Activated CD4-positive, alpha-beta memory T cell treated with anti-CD3 and anti-CD28 coated beads, Interleukin-2, amount 10 ng/mL, durations not matched to agents 7 days and 5 days (primary cell): Measurements from ENCODE around the gene ORC6. TPM values are rescaled to one million over a fixed set of nuclear protein-coding genes. Genes with fewer than 3 reads are reported as not detected.

Experiments
- CTCF ChIA-PET: fragments of 350-600 bp; sonication (Branson Sonifier 250); formaldehyde crosslinking; loops from one replicate; lab custom pipeline; 2021; ENCODE audit warnings: antibody characterized with exemption, inconsistent platforms; lab: Charles Lee
- POLR2A ChIA-PET: fragments of 350-600 bp; sonication (Branson Sonifier 250); formaldehyde crosslinking; loops from one replicate; lab custom pipeline; 2021; ENCODE audit warnings: antibody characterized with exemption; lab: Charles Lee
- DNase-seq: peaks from one replicate; pipeline ENCODE4 v3.0.0-alpha.2; 2020
- H3K27ac Mint-ChIP-seq: one replicate; pipeline ENCODE4 v1.8.0; 2021; ENCODE audit warnings: mild to moderate bottlenecking, mixed read lengths
- H3K27me3 Mint-ChIP-seq: one replicate; pipeline ENCODE4 v1.8.0; 2021; ENCODE audit warnings: mixed read lengths
- H3K36me3 Mint-ChIP-seq: one replicate; pipeline ENCODE4 v1.8.0; 2021; ENCODE audit warnings: low read depth, mixed read lengths
- H3K4me1 Mint-ChIP-seq: one replicate; pipeline ENCODE4 v1.8.0; 2021; ENCODE audit warnings: mixed read lengths
- H3K4me3 Mint-ChIP-seq: one replicate; pipeline ENCODE4 v1.8.0; 2021; ENCODE audit warnings: mild to moderate bottlenecking, mixed read lengths
- H3K9me3 Mint-ChIP-seq: one replicate; pipeline ENCODE4 v1.8.0; 2021; ENCODE audit warnings: mixed read lengths
- total RNA-seq, 2 experiments: library from RNA; stranded (reverse); gene quantifications; one replicate each; pipeline ENCODE4 v1.2.3, GENCODE V29; 2021

The ORC6 gene
- total RNA-seq, 2 experiments from 2014 or later, result 35.1 to 35.8 TPM

DNA sequence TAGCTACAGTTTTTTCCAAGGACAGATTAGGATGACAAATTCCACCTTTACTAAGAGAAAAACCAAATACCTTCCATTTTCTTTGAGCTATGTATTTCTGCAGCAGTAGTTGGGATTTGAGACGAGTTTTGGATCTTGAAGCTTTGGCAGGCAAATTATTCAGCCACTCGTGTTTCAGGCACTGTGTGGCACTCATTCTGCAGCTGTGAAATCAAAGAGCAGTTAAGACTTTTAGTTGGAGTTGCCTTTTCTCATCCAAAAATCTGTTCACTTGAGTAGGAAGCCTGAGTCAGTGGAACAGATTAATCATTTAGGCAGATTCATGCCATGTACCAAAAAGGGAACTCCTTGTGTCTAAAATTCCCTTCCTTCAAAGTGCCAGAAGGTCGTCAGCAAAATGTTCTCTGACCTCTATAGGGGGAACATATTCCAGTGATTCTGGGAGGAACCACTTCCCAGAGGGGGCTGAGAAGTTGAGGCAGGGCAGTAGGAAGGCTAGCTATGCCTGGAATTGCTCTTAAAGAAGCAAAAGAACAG, 20.1 kb downstream of the ORC6 start:
- Mint-ChIP-seq H3K36me3 (no peaks in the 10 kb centered on the region), H3K9me3 (no peaks in the 10 kb centered on the region), H3K27me3 (no peaks in the 10 kb centered on the region), H3K27ac (no peak overlapping the region), H3K4me3 (no peak overlapping the region), H3K4me1 (peaks cover 7% of the 10 kb centered on the region)
- ChIA-PET CTCF (interaction anchor here (1.0 to 1.3 kb wide), 2 partner anchors 36 to 52 kb away, joined by 3 to 5 read pairs; no protein-coding TSS in a partner anchor), POLR2A (interaction anchor here (0.7 to 1.7 kb wide), 2 partner anchors 10 to 20 kb away, joined by 3 to 5 read pairs; no protein-coding TSS in a partner anchor)
- no peak for DNase-seq

DNA sequence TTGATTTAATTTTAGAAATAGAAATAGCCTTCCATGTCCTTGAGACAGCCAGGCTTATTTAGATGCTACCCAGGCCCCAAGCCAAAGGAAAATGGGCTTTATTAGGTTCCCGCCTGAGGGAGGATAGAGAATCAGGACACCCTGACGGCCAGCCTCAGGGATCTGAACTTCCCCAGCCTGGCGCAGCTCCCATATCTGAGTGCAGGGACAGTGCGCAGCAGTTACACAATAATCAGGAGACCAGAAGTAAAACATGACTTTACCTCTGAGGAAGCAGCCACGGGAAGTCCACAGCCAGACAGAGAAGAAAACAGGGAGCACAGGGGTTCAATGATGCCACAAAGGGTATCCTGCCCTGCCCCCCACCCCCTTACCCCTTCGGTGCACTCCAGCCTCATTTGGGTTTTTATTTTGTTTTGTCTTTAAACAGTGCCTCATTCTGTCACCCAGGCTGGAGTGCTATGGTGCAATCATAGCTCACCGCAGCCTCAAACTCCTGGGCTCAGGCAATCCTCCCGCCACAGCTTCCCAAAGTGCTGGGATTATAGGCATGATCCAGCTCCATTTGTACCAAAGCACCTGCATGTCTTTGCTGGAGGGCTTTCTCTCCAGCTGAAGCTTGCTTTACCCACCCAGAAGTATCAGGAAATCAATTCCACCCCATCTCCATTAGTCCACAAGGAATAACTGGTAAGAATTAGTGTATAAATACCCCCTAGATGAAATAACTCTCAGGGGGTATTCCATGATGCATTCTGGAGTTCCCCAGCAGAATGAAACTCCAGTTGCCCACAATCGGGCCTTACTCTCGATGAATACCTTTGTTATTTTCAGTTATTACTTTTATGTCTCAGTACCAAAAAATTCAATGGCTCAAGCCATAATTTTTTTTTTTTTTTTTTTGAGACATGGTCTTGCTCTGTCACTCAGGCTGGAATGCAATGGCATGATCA, 21.9 kb downstream of the ORC6 start:
- Mint-ChIP-seq H3K4me1 (peaks cover 7% of the 10 kb centered on the region), H3K9me3 (no peaks in the 10 kb centered on the region), H3K27me3 (no peaks in the 10 kb centered on the region), H3K4me3 (no peak overlapping the region), H3K36me3 (no peaks in the 10 kb centered on the region), H3K27ac (no peak overlapping the region)
- POLR2A ChIA-PET, result interaction anchor here (0.6 kb wide), 1 partner anchor 19 kb away, joined by 3 read pairs; no protein-coding TSS in a partner anchor
- no peak for DNase-seq
- CTCF ChIA-PET, result interaction anchor here (0.7 kb wide), 1 partner anchor 10 kb away, joined by 3 read pairs; no protein-coding TSS in a partner anchor

DNA sequence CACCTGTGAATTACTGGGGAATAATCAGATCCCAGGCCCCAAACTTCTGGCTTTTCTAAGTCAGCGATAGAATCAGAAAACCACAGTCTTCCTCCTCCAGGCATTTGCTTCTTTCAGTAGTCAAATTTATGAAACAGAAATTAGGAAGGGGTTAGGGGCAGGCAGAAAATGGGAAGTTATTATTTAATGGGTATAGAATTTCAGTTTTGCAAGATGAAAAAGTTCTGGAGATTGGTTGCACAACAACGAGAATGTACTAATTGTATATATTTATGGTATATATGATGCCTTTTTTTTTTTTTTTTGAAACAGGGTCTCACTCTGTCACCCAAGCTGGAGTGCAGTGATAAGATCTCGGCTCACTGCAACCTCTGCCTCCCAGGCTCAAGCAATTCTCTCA, 23.5 kb downstream of the ORC6 start:
- CTCF ChIA-PET, result no interaction called here
- Mint-ChIP-seq H3K9me3 (no peaks in the 10 kb centered on the region), H3K36me3 (no peaks in the 10 kb centered on the region), H3K4me3 (no peak overlapping the region), H3K27ac (no peak overlapping the region), H3K27me3 (no peaks in the 10 kb centered on the region), H3K4me1 (no peaks in the 10 kb centered on the region)
- POLR2A ChIA-PET, result no interaction called here
- DNase-seq, result no peak

DNA sequence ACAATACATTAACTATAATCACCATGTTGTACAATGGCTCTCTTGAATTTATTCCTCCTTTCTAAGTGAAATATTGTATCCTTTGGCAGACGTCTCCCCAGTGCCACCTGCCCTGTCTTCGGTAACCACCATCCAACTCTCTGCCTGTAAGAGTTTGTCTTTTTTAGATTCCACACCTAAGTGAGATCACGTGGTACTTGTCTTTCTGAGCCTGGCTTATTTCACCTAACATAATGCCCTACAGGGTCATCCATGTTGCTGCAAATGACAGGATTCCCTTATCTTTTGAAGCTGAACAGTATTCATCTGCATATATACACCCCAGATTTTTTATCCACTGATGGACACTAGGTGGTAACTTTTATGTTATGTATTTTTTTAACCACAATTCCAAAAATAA, 24.2 kb downstream of the ORC6 start:
- no peak overlapping the region for H3K27ac Mint-ChIP-seq
- no peak for DNase-seq
- POLR2A ChIA-PET, result no interaction called here
- H3K36me3 Mint-ChIP-seq, result no peaks in the 10 kb centered on the region
- no peaks in the 10 kb centered on the region for H3K4me1 Mint-ChIP-seq
- no peaks in the 10 kb centered on the region for H3K27me3 Mint-ChIP-seq
- H3K9me3 Mint-ChIP-seq, result no peaks in the 10 kb centered on the region
- CTCF ChIA-PET, result no interaction called here
- no peak overlapping the region for H3K4me3 Mint-ChIP-seq

DNA sequence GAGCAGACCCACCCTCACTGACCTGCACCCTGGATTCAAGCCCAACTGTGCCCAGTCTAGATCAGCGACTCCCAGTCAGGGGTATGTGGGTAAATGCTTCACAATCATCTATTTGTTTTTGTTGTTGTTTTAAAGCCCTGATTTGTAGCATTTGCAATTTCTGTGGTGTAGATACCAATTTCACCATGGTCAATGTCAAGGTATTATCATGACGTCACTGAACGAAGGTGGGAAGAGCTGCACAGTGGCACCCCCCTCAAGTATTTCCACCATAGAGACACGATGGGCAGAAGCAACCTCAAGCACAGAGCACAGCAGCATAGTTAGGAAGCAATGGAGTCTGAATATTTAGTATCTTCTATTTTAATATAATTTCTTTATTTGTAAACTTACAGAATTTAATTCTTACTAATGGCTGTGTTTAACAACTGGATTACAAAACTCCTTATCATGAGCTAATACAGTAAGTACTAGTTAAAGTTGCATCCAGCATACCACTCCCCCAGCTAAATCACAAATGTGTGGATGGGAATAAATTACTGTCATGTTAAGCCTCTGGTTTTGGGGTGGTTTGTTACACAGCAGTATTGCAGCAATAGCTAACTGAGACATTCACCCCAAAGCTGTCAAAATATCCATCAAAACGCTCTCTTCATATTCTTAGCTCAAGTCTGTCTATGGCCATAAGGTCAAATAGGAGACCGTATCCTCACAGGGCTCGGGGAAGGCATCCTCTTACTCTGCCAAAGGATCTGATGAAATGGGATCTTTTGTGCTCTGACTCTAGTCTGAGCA, 25.5 kb downstream of the ORC6 start:
- H3K4me1 Mint-ChIP-seq, result no peaks in the 10 kb centered on the region
- DNase-seq, result no peak
- H3K9me3 Mint-ChIP-seq, result no peaks in the 10 kb centered on the region
- H3K27me3 Mint-ChIP-seq, result no peaks in the 10 kb centered on the region
- POLR2A ChIA-PET, result no interaction called here
- CTCF ChIA-PET, result no interaction called here
- no peak overlapping the region for H3K27ac Mint-ChIP-seq
- no peak overlapping the region for H3K4me3 Mint-ChIP-seq
- H3K36me3 Mint-ChIP-seq, result no peaks in the 10 kb centered on the region

DNA sequence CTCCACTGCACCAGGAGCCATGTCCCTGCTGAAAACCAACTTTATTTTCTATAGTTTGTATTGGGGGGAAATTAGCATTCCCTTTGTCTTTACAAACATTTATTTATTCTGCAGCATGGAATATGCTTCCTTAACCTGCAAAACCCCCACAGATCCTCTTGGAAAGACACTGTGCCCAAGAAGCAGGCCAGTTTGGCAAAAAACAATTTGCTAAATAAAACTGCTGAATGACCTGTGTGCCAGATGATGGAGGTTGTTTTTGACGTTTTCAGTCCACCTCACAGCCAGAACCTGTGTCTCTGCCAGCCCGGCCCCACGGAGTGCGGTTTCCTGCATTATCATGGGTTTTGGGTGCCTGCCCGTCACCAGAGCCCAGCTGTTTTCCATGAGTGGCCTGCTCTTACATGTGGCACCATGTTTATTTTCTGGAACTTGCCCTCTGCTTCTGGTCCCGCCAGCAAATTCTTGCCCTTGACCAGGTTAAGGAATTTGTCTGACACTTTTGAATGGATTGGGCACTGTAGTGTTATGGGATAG, 26.4 kb downstream of the ORC6 start:
- Mint-ChIP-seq H3K27ac (no peak overlapping the region), H3K9me3 (no peaks in the 10 kb centered on the region), H3K4me3 (no peak overlapping the region), H3K36me3 (no peaks in the 10 kb centered on the region), H3K4me1 (no peaks in the 10 kb centered on the region), H3K27me3 (no peaks in the 10 kb centered on the region)
- no peak for DNase-seq
- ChIA-PET POLR2A (no interaction called here), CTCF (no interaction called here)

DNA sequence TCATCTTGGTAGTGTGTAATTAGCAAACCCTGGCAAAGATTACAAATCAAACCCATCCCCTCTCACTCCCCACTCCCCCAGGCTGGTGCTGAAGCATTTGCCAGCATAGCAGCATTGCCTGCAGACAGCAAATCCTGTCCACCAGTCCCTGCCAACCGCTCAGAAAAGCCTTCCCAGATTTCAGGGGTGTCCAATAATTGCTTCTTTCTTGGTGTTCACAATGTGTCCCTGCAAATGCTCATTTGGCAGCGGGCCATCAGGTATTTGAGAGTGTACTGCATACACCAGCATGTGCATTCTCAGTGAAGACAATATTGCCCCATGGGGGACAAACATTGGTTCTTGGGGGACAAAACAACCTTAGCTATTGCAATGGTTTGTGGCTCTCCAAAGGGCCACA, 28.2 kb downstream of the ORC6 start:
- no peaks in the 10 kb centered on the region for H3K27me3 Mint-ChIP-seq
- no peaks in the 10 kb centered on the region for H3K9me3 Mint-ChIP-seq
- H3K4me3 Mint-ChIP-seq, result no peak overlapping the region
- no peak overlapping the region for H3K27ac Mint-ChIP-seq
- H3K36me3 Mint-ChIP-seq, result no peaks in the 10 kb centered on the region
- H3K4me1 Mint-ChIP-seq, result no peaks in the 10 kb centered on the region
- no peak for DNase-seq
- CTCF ChIA-PET, result interaction anchor here (1.6 kb wide), 1 partner anchor 44 kb away, joined by 3 read pairs; no protein-coding TSS in a partner anchor
- POLR2A ChIA-PET, result no interaction called here

DNA sequence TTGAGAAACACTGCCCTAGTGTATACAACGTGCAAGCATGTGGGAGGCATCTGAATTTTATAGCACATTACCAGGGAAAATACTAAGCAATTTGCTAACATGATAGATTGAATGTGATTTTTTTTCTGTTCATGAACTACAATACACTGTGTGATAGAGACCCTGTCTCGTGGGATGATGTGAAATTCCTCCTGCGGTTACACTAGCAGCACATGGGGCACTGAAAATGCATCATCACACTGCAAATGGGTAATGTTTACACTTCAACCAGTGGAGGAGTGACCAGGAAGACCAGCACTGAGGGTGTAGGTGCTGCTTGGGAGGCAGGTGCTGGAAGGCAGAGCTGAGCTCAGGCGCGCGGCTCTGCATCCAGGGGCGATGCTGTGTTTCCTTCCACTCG, 28.8 kb downstream of the ORC6 start:
- Mint-ChIP-seq H3K27ac (no peak overlapping the region), H3K4me3 (no peak overlapping the region), H3K9me3 (no peaks in the 10 kb centered on the region), H3K4me1 (no peaks in the 10 kb centered on the region), H3K36me3 (no peaks in the 10 kb centered on the region), H3K27me3 (no peaks in the 10 kb centered on the region)
- CTCF ChIA-PET, result interaction anchor here (1.6 kb wide), 1 partner anchor 45 kb away, joined by 3 read pairs; no protein-coding TSS in a partner anchor
- no peak for DNase-seq
- POLR2A ChIA-PET, result interaction anchor here (0.5 kb wide), 1 partner anchor 159 kb away, joined by 3 read pairs; no protein-coding TSS in a partner anchor

DNA sequence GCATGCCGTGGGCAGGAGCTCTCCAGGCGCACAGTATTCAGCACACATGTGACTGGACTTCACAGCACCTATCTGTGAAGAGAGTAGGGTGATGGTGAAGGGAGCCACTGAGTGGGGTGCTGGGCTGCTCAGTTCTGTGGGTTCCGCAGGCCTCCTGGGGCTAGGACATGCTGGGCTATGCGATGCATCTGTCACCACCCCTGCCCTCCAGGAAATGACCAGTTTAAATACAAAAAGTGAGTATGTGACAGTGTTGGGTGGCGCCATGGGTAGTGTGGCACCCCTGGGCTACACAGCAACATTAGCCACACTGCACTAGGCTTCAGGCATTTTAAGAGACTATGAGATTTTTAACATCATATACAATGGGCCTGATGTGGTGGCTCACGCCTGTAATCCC, 30.1 kb downstream of the ORC6 start:
- POLR2A ChIA-PET, result no interaction called here
- Mint-ChIP-seq H3K4me1 (no peaks in the 10 kb centered on the region), H3K36me3 (no peaks in the 10 kb centered on the region)

DNA sequence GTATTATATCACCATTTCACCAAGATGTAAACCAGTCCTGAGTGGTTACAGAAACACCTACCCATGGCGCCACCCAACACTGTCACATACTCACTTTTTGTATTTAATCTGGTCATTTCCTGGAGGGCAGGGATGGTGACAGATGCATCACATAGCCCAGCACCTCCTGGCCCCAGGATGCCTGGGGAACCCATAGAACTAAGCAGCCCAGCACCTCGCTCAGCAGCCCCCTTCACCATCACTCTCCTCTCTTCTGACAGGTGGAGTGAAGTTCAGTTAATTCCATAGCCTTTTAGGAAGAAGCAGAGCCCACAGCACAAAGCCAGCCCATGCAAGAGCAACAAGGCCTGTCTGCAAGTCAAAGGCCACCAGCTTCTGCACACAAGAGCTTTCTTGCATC, 31.2 kb downstream of the ORC6 start:
- no peak overlapping the region for H3K27ac Mint-ChIP-seq
- H3K36me3 Mint-ChIP-seq, result no peaks in the 10 kb centered on the region

More for the DNA sequence above, 30.1 kb downstream of the ORC6 start:
- no peaks in the 10 kb centered on the region for H3K9me3 Mint-ChIP-seq
- H3K27me3 Mint-ChIP-seq, result no peaks in the 10 kb centered on the region
- H3K4me3 Mint-ChIP-seq, result no peak overlapping the region
- CTCF ChIA-PET, result no interaction called here
- H3K27ac Mint-ChIP-seq, result no peak overlapping the region
- no peak for DNase-seq

DNA sequence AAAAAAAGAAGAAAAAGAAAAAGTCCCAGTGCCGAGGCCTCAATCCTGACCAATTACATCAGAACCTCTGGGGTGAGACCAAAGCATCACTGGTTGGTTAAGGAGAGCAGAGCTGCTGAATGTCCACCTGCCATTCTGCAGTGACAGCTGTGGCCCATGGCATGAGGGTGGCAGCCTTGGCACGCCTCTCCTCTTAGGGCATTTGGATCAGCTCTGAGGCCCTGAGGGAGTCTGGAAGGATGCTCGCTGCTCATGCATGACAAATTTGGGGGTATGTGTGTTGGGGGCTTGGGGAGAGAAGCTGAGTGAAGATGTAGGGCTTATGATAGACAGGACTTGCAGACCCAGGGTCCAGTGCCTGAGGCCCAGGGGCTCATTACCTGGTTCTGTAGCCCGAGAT, 32.4 kb downstream of the ORC6 start:
- H3K27ac Mint-ChIP-seq, result no peak overlapping the region
- H3K4me1 Mint-ChIP-seq, result no peaks in the 10 kb centered on the region
- H3K27me3 Mint-ChIP-seq, result peaks cover 7% of the 10 kb centered on the region
- H3K4me3 Mint-ChIP-seq, result no peak overlapping the region
- no peak for DNase-seq
- CTCF ChIA-PET, result interaction anchor here (0.5 kb wide), 1 partner anchor 10 kb away, joined by 3 read pairs; no protein-coding TSS in a partner anchor
- POLR2A ChIA-PET, result interaction anchor here (1.2 kb wide), 1 partner anchor 106 kb away, joined by 3 read pairs; no protein-coding TSS in a partner anchor
- peaks cover 8% of the 10 kb centered on the region for H3K9me3 Mint-ChIP-seq
- H3K36me3 Mint-ChIP-seq, result no peaks in the 10 kb centered on the region

More for the DNA sequence above, 31.2 kb downstream of the ORC6 start:
- peaks cover 3% of the 10 kb centered on the region for H3K27me3 Mint-ChIP-seq
- no peak for DNase-seq
- H3K4me3 Mint-ChIP-seq, result no peak overlapping the region
- POLR2A ChIA-PET, result no interaction called here
- peaks cover 4% of the 10 kb centered on the region for H3K9me3 Mint-ChIP-seq
- CTCF ChIA-PET, result no interaction called here
- H3K4me1 Mint-ChIP-seq, result no peaks in the 10 kb centered on the region

DNA sequence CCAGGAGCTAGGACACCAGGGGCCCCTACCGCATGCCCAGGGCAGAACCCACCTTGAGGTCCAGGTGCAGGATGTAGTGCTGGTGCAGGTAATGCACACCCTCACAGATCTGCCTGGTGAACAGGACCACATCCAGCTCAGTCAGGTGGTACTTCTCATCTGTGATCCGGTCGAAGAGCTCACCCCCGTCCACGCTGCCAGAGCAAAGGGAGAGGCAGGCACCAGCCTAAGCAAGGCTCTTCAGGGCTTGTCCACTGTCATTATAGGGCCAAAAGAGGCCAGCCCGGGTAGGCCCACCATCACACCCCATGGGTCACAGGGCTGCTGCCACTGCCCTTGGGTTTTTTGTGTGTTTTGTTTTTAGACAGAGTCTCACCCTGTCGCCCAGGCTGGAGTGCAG, 37.7 kb downstream of the ORC6 start:
- H3K4me3 Mint-ChIP-seq, result no peak overlapping the region
- H3K4me1 Mint-ChIP-seq, result no peaks in the 10 kb centered on the region
- DNase-seq, result no peak
- ChIA-PET CTCF (interaction anchor here (1.0 kb wide), 1 partner anchor 54 kb away, joined by 3 read pairs; no protein-coding TSS in a partner anchor), POLR2A (no interaction called here)
- peaks cover 7% of the 10 kb centered on the region for H3K27me3 Mint-ChIP-seq
- no peaks in the 10 kb centered on the region for H3K36me3 Mint-ChIP-seq
- no peak overlapping the region for H3K27ac Mint-ChIP-seq
- peaks cover 8% of the 10 kb centered on the region for H3K9me3 Mint-ChIP-seq
